Stimulated activated CD8-positive, alpha-beta memory T cell treated with anti-CD3 and anti-CD28 coated beads, Interleukin-7, amount 100 ng/mL, for 24 hours (primary cell): ENCODE data around the gene ST8SIA2.

Experiments used
- DNase-seq: peaks from one replicate; pipeline ENCODE4 v3.0.0-alpha.2; 2020; ENCODE audit warnings: low read depth

The ST8SIA2 gene

DNA sequence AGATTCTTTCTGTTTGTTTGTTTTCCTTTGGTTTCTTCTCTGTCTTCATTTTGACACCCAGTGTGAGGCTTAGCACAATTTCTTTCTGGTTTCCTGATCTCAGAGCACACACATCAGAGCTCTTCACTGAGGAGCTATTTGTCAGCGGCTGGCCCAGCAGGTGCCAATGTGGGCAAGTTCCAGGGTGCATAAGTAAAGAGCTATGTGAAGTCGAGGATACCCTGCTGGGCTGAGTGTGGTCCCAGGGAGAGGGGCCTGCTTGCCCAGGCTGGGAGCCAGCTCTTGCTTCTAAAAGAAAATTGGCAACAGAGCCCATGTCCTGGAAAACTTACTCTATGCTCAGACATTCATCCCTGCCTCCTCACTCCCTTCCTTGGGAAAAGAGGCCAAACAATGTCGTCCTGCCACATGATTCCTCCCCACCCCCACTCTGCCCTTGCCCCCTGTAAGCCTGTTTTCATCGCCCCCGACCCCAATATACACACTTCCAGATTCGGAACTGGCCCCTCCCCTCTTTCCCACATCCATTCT, 101.2 kb downstream of the ST8SIA2 start:
- DNase-seq = no peak

GRCh38 chr15:92495446-92495845, 101.8 kb downstream of the ST8SIA2 start:
- no peak for DNase-seq

DNA sequence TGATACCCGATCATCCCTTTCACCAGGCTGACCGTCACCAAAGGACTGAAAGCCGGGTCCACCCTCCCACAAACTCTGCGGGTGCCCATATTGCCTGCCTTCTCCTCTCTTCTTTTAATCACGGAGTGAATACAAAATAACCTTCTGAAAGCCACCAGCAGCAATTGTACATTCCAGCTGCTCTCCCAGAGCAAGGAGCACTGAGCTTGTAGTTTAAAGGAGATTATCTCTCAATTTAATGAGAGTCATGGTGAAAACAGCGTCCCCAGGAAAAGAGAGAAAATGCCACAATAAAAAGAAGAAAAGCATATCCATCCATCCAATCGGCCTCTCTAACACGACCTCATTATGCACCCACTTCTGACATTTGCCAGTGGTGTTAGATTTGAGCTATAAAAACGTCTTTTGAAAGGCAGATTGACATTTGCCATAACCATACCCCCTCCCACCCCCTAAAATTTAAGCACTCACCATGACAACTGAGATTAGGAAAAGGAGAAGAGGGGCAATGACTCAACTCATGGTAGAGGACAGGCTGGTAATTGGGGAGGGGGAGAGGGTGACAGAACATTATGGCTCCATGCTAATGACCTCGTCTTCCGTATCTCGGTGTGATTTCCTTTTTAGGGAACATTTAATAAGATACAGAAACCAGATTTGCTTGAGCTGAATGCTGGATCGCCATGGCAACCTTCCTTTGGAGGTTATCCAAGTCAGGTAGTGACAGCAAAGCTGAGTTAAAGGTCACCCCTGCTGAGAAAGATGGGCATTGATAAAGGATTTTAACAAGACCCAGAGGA, 106.2 kb downstream of the ST8SIA2 start:
- DNase-seq = no peak

DNA sequence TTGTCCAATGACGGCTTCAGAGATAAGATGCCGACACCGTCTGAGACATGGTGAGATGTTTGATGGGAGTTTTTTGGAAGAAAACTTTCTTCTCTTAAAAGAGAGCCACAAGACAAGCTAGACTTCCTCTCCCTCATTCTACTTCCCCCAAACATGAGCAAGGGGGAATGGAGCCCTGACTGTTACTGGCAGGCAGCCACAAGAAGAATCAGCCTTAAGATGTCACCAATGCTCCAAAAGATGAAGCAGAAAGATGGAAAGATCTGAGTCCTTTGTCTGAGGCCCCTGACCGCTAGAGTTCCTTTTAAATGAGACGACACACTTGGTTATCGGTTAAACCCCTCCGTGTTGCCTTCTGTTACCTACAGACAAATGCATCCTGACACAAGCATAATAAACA, 108.7 kb downstream of the ST8SIA2 start:
- DNase-seq = no peak

GRCh38 chr15:92502930-92503857, 109.5 kb downstream of the ST8SIA2 start:
- no peak for DNase-seq

DNA sequence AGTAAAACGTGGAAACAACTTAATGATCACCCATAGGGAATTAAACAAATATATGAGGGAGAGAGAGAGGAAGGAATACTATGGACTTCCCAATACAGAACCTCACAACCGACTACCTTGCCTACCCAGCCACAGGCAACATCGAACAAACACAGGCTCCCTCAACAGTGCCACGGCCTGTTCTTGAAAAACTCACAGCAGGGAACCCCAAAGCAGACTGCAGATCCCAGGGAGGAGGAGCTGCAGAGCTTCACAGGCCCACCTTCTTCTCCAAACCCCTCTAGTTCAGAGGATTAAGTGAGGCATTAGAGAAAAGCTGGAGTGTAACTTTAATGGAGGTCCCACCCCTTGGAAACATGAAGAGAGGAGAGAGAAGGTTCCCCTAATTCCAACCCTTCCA, 110.2 kb downstream of the ST8SIA2 start:
- no peak for DNase-seq

DNA sequence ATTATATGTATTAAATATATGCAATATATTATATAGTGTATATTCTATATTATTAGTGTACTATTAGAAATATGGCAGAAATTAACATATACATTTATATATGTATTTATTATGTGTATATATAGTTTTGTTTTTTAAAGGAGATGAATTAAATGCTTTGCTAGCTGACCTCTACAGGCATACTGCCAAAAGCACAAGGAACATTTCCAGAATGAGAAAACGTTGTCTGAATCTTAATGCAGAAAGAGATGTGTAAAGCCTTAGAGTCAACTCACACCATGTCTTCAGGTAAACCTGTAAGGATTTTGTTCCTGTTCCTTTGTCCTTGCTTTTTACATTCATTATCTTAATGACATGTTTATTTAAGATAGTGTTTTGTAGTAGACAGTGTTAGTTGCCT, 111.9 kb downstream of the ST8SIA2 start:
- no peak for DNase-seq

DNA sequence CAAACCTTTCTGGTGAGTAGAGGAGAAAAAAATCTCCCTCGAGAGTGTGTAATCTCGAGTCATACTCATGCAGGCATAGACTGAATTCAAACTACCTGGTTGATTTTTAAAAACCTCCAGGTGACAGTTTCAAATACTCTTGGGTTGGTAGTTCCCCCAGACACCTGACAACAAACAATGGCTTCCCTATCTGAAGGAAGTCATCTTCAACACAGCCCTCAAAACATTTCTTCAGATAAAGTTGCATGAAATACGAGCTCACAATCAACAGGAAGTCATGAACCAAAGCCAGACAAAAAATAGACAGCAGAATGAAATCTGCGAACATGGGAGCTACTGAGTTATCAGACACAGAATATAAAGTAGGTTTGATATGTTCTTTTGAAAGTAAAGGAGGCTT, 112.8 kb downstream of the ST8SIA2 start:
- DNase-seq = no peak

DNA sequence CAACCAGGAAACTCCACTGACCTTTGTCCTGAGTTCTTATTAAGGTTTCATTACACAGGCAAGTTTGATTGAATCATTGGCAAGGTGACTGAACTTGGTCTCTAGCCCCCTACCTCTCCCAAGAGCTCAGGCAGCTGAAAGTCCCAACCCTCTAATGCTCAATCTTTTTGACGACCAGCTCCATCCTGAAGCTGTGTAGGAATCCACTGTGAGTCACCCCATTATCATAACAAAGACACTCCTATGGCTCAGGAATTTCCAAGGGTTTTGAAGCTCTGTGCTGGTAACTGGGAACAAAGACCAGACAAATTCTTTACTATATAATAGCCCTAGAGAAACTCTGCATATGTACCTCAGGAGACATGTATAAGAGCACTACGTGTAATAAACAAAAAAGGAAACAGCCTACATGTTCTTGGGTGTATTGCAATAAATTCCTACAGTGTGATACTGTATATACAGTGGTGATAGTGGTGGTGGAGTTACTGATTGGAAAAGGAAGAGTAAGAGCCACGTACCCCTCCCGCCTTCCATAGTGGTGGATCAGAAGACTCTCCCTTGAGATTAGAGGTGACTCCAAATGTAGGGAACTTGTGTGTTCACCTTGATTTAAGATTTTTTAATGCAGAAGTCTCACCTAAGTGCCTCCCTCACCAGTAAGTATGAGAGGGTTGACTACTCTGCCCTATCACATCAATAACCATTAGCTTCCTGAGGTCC, 116.6 kb downstream of the ST8SIA2 start:
- no peak for DNase-seq
